H9 (cell line): ENCODE results near the gene DNAH11. TPM values are rescaled to one million over a fixed set of nuclear protein-coding genes. Genes with fewer than 3 reads are reported as not detected.

ENCODE experiments used
- DNase-seq: peaks from one replicate; pipeline ENCODE4 v3.0.0-alpha.2; 2017
- H2AFZ ChIP-seq: one replicate; pipeline ENCODE4 v1.6.1; 2013; ENCODE audit warnings: mild to moderate bottlenecking, low read length, control low read depth, moderate library complexity
- H2AK5ac ChIP-seq: 2 replicates; pipeline ENCODE4 v1.6.1; 2013; ENCODE audit warnings: low read length, control low read depth, mixed read lengths; ENCODE audit not compliant: insufficient read length
- H2BK120ac ChIP-seq: one replicate; pipeline ENCODE4 v1.6.1; 2013; ENCODE audit warnings: low read depth, mild to moderate bottlenecking, low read length, control low read depth, inconsistent platforms; ENCODE audit not compliant: poor library complexity, severe bottlenecking
- H2BK12ac ChIP-seq: 2 replicates; pipeline ENCODE4 v1.6.1; 2013; ENCODE audit warnings: low read length, control low read depth, mixed read lengths, low read depth; ENCODE audit not compliant: insufficient read length
- H2BK15ac ChIP-seq: 2 replicates; pipeline ENCODE4 v1.6.1; 2013; ENCODE audit warnings: low read depth, low read length, control low read depth
- H2BK20ac ChIP-seq: one replicate; pipeline ENCODE4 v1.6.1; 2013; ENCODE audit warnings: low read depth, mild to moderate bottlenecking, low read length, control low read depth, inconsistent platforms; ENCODE audit not compliant: poor library complexity, severe bottlenecking
- H2BK5ac ChIP-seq: 2 replicates; pipeline ENCODE4 v1.6.1; 2013; ENCODE audit warnings: low read length, control low read depth, mixed read lengths; ENCODE audit not compliant: insufficient read length
- H3K14ac ChIP-seq: 2 replicates; pipeline ENCODE4 v1.6.1; 2013; ENCODE audit warnings: low read length, control low read depth; ENCODE audit not compliant: insufficient read depth
- H3K18ac ChIP-seq: 2 replicates; pipeline ENCODE4 v1.6.1; 2013; ENCODE audit warnings: low read depth, mild to moderate bottlenecking, mixed read lengths, low read length, control low read depth; ENCODE audit not compliant: insufficient read length
- H3K23ac ChIP-seq: 2 replicates; pipeline ENCODE4 v1.6.1; 2013; ENCODE audit warnings: low read length, control low read depth, mixed read lengths, low read depth; ENCODE audit not compliant: insufficient read length
- H3K23me2 ChIP-seq: 2 replicates; pipeline ENCODE4 v1.6.1; 2013; ENCODE audit warnings: low read depth, mild to moderate bottlenecking, mixed read lengths, low read length, control low read depth; ENCODE audit not compliant: insufficient read length, poor library complexity, severe bottlenecking
- H3K27ac ChIP-seq: 2 replicates; pipeline ENCODE4 v1.5.1; 2013; ENCODE audit warnings: low read length, control low read depth, mixed read lengths, low read depth; ENCODE audit not compliant: insufficient read length
- H3K27me3 ChIP-seq: 2 replicates; pipeline ENCODE4 v1.6.1; 2013; ENCODE audit warnings: low read length, control low read depth, inconsistent platforms; ENCODE audit not compliant: insufficient read depth
- H3K4ac ChIP-seq: 2 replicates; pipeline ENCODE4 v1.6.1; 2013; ENCODE audit warnings: low read depth, mild to moderate bottlenecking, control low read depth, inconsistent platforms, low read length, moderate library complexity
- H3K4me1 ChIP-seq: 2 replicates; pipeline ENCODE4 v1.6.1; 2013; ENCODE audit warnings: low read length, control low read depth, inconsistent platforms; ENCODE audit not compliant: insufficient read depth
- H3K4me2 ChIP-seq: 2 replicates; pipeline ENCODE4 v1.6.1; 2013; ENCODE audit warnings: low read length, control low read depth, mixed read lengths; ENCODE audit not compliant: insufficient read length, insufficient read depth
- H3K56ac ChIP-seq: 2 replicates; pipeline ENCODE4 v1.6.1; 2013; ENCODE audit warnings: low read depth, mild to moderate bottlenecking, mixed read lengths, low read length, control low read depth; ENCODE audit not compliant: insufficient read length
- H3K79me1 ChIP-seq: 2 replicates; pipeline ENCODE4 v1.6.1; 2013; ENCODE audit warnings: low read depth, mild to moderate bottlenecking, moderate library complexity, low read length, control low read depth, inconsistent platforms; ENCODE audit not compliant: insufficient read depth, poor library complexity, severe bottlenecking
- H3K79me2 ChIP-seq: 2 replicates; pipeline ENCODE4 v1.6.1; 2013; ENCODE audit warnings: low read length, control low read depth, inconsistent platforms; ENCODE audit not compliant: insufficient read depth
- H3K9ac ChIP-seq: 2 replicates; pipeline ENCODE4 v1.6.1; 2013; ENCODE audit warnings: low read length, control low read depth, mixed read lengths; ENCODE audit not compliant: insufficient read length; ENCODE audit errors: extremely low read depth
- H3K9me3 ChIP-seq: one replicate; pipeline ENCODE4 v1.6.1; 2013; ENCODE audit warnings: low read depth, low read length, inconsistent platforms; ENCODE audit not compliant: control insufficient read depth
- H3T11ph ChIP-seq: one replicate; pipeline ENCODE4 v1.6.1; 2013; ENCODE audit warnings: mild to moderate bottlenecking, low read length, control low read depth, inconsistent platforms
- H4K20me1 ChIP-seq: one replicate; pipeline ENCODE4 v1.6.1; 2013; ENCODE audit not compliant: control insufficient read depth, insufficient read length, insufficient read depth
- H4K5ac ChIP-seq: 2 replicates; pipeline ENCODE4 v1.6.1; 2013; ENCODE audit warnings: low read depth, mild to moderate bottlenecking, mixed read lengths, low read length, control low read depth; ENCODE audit not compliant: insufficient read length
- H4K8ac ChIP-seq: replicated peaks from 2 replicates; pipeline ENCODE4 v1.6.1; 2013; ENCODE audit warnings: low read length, control low read depth, mixed read lengths, low read depth; ENCODE audit not compliant: insufficient read length
- H4K91ac ChIP-seq: 2 replicates; pipeline ENCODE4 v1.6.1; 2013; ENCODE audit warnings: low read depth, mild to moderate bottlenecking, moderate library complexity, mixed read lengths, low read length, control low read depth; ENCODE audit not compliant: insufficient read length
- H3K27ac Mint-ChIP-seq, 3 experiments: 2 replicates in 2 of 3; 3 replicates in 1 of 3; pipeline ENCODE4 v1.8.0; 2020 to 2021; ENCODE audit warnings: mixed read lengths in 3 of 3, mild to moderate bottlenecking in 1 of 3, moderate library complexity in 1 of 3
- H3K27me3 Mint-ChIP-seq: 2 replicates; pipeline ENCODE4 v1.8.0; 2021; ENCODE audit warnings: low read depth, mild to moderate bottlenecking, moderate library complexity, mixed read lengths
- H3K36me3 Mint-ChIP-seq, 3 experiments: 2 replicates in 2 of 3; 3 replicates in 1 of 3; pipeline ENCODE4 v1.8.0; 2020 to 2021; ENCODE audit warnings: low read depth in 3 of 3, mixed read lengths in 3 of 3; ENCODE audit not compliant: insufficient read depth in 1 of 3
- H3K4me1 Mint-ChIP-seq, 2 experiments: 2 replicates each; pipeline ENCODE4 v1.8.0; 2020; ENCODE audit warnings: mixed read lengths in 2 of 2
- H3K4me3 Mint-ChIP-seq, 2 experiments: 2 replicates in 1 of 2; 3 replicates in 1 of 2; pipeline ENCODE4 v1.8.0; 2020 to 2021; ENCODE audit warnings: mild to moderate bottlenecking in 2 of 2, mixed read lengths in 2 of 2, moderate library complexity in 1 of 2
- H3K9me3 Mint-ChIP-seq, 2 experiments: 2 replicates in 1 of 2; 3 replicates in 1 of 2; pipeline ENCODE4 v1.8.0; 2020; ENCODE audit warnings: mild to moderate bottlenecking in 2 of 2, mixed read lengths in 2 of 2, moderate library complexity in 1 of 2
- CTCF ChIP-seq: fragments of 200-600 bp; sonication (generic); conservative IDR thresholded peaks from 3 replicates; pipeline ENCODE4 v1.8.0; 2021; ENCODE audit warnings: antibody characterized with exemption, mild to moderate bottlenecking
- total RNA-seq: library from RNA; stranded (reverse); gene quantifications from 2 replicates; pipeline ENCODE4 v1.2.1, GENCODE V29; 2021

DNAH11 gene
- total RNA-seq, 1 experiment from 2014 or later: 2.5 TPM

- Histone ChIP-seq H4K91ac (no peak overlapping the region), H3K14ac (no peak overlapping the region), H3K23me2 (no peaks in the 10 kb centered on the region), H3K4ac (no peak overlapping the region), H3K18ac (no peak overlapping the region), H3K4me2 (no peak overlapping the region), H3K4me1 (peaks cover 26% of the 10 kb centered on the region; the same call in 1 of the 2 replicates), H4K8ac (no peak overlapping the region), H3K9ac (no peak overlapping the region), H2AK5ac (no peak overlapping the region), H3T11ph (no peak overlapping the region), H3K56ac (no peak overlapping the region), H3K27me3 (no peaks in the 10 kb centered on the region), H3K23ac (no peak overlapping the region), H2BK12ac (no peak overlapping the region), H2BK20ac (no peak overlapping the region), H4K20me1 (no peaks in the 10 kb centered on the region), H2BK120ac (no peak overlapping the region), H3K79me1 (no peaks in the 10 kb centered on the region), H3K79me2 (no peaks in the 10 kb centered on the region), H3K9me3 (no peaks in the 10 kb centered on the region), H4K5ac (no peak overlapping the region), H2BK5ac (no peak overlapping the region), H2BK15ac (no peak overlapping the region), H2AFZ (no peak overlapping the region), H3K27ac (peak overlapping the region; percentile 54)
- no peak for TF ChIP-seq CTCF
- Mint-ChIP-seq H3K27me3 (no peaks in the 10 kb centered on the region), H3K27ac (peak overlapping the region; percentile 7 to 95 (median 34)), H3K36me3 (peaks cover 0 to 1% (median 0%) of the 10 kb centered on the region in 3 experiments; a peak in 2 of 7 replicates), H3K4me3 (peak overlapping the region in 1 of 2 experiments; percentile 31; a peak in 2 of 5 replicates), H3K4me1 (peaks cover 58 to 66% of the 10 kb centered on the region in 2 experiments), H3K9me3 (no peaks in the 10 kb centered on the region; a peak in 1 of 5 replicates)
- DNase-seq: no peak
Observed at GRCh38 chr7:21867226-21867625, 324.4 kb downstream of the DNAH11 start.
